NCI-H1694 treated with DMSO at 0.1 percent for 48 hours (cell line): Measurements from ENCODE around the gene LRRC73.
"Not testable (repeated sequence)": the region's sequence is repeated elsewhere in the genome, so short reads cannot be mapped to it uniquely, and the experiment has no call there.

Experiments
- DNase-seq: peaks from one replicate; lab custom pipeline; 2025; lab: John Stamatoyannopoulos, UW

Gene LRRC73

DNA sequence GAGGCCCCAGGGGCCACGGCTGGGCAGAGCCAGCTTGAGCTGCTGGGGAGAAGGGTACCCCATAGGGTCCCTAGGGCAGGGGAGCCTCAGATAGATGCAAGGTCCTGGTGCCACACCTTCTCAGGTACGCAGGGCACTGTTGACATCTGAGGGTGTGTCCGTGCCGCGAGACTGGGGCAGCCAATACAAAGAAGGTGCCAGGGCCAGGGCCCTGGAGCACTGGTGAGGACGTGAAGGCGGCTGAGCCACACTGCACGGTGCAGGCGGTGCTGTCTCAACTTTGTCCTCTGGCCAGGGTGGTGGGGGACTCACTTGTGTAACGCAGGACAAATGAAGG is 649 bp upstream of the LRRC73 start:
- no peak for DNase-seq

DNA sequence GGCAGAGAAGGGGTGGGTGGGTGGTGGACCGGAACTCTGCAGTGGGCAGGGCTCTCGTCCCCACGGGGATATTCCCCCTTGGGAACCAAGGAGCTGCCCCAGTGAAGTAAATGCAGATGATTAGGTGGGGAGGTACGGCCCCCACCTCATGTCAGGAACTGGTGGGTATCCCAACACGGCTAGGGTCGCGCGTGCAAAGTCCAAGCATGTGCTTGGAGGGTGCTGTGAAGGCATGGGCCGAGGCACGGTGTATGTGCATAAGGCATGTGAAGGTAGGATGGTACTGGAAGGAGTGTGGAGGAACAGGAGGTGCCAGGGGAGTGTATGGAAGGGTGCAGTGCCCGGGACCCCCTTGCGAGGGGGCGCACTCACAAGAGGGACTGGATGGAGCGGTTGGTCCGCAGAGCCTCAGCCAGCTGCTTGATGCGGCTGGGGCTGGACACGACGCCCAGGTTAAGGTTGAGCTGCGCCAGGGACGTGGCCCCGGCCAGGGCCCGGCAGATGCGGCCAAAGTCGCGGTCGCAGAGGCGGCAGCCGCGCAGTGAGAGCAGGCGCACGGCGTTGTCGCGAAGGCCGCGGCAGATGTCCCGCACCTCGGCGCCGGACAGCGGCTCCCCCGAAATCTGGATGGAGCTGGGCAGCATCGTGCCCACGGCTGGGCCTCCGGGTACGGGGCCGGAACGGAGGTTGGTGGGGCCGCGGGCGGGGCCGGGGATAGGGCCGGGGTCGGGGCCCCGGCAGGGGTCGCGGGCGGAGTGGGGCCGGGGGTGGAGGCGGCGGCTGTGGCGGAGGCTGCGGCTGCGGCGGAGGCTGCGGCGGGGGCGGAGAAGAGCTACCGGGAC is 783 bp downstream of the LRRC73 start:
- DNase-seq, result no peak

- no peak for DNase-seq
These were observed 1.5 kb downstream of the LRRC73 start for GRCh38 chr6:43508481-43509141.

DNA sequence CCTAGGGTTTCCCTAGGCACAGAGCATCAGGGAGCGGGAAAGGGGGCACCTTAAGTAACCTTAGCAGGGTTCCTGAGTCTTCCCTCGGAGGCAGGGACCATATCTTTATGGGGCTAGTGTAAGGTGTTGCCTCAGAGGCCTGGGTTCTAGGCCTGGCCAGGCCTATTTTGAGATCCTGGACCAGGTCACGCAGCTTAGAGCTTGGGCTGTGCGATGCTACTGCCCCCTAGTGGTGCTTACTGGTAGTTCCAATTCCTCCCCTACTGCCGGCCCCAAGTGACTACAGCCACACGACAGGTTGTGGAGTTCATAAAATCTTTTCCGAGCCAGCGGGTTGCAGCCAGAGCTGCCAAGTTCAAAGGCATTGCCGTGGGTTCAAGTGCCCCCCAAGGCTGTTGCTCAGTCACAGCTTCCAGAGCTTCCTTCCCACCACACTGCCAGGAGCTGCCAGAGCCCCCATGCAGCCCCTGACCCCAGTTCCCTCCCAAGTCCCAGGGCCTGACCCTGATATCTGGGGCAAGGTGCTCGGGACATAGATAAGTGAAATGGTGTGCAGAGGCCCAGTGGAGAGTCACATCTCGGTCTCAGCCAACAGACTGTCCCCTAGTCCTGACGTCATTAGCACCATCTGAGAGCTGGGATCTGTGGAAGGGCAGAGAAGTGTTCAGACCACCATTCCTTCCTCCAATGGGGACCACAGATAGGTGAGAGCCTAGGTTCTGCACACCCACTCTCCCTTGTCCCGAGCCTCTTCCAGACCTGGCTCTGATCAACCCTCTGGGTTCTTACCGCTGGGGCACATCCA is 3.3 kb downstream of the LRRC73 start:
- DNase-seq, result peak; percentile 67

DNA sequence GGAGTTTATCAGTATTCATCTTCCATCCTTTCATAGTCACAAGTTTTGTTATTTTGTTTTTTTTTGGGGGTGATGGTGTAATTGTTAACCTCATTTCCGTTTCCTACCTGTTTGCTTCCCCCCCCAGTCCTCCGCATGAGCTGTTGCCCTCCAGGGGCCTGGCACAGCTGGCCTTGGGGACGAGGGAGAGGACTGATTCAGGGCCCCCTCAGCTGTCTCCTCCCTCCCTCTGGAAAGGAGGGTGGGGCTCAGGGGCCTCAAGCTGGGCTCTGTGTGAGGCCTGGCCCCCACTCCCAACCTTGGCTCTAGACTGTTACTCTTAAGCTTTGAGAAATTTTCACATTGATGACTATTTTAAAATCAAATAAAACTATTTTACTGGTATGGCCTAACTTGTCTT is 4.0 kb downstream of the LRRC73 start:
- no peak for DNase-seq

DNA sequence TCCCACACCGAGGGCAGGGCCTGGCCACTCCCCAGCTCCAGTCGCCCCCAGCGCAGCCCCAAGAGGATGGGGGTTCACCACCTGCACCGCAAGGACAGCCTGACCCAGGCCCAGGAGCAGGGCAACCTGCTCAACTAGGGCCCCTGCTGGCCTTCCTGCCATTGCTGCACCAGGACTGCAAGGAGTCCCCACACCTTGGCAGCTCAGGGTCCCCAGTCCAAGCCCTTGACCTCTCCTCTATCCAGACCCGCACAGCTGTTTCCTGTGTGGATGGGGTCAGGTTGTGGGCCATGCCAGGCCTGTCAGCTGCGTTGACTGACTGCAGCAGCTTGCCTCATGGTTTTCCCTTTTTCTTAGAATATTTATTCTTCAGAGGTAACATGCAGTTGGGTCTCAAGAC is 4.4 kb downstream of the LRRC73 start:
- DNase-seq, result no peak

DNA sequence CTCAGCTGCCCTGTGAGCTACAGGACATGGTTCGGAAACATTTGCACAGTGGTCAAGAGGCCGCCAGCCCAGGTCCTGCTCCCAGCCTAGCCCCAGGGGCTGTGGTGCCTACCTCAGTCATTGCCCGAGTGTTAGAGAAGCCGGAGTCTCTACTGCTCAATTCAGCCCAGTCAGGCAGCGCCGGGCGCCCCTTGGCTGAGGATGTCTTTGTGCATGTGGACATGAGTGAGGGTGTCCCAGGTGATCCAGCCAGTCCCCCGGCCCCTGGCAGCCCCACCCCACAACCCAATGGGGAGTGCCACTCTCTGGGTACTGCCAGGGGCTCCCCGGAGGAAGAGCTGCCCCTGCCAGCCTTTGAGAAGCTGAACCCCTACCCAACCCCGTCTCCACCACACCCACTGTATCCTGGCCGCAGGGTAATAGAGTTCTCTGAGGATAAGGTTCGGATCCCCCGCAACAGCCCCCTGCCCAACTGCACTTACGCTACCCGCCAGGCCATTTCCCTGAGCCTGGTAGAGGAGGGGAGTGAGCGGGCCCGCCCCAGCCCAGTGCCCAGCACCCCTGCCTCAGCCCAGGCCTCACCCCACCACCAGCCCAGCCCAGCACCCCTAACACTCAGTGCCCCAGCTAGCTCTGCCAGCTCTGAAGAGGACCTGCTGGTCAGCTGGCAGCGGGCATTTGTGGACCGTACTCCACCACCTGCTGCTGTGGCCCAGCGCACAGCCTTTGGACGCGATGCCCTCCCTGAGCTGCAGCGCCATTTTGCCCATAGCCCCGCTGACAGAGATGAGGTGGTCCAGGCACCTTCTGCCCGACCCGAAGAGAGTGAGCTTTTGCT is 5.2 kb downstream of the LRRC73 start:
- no peak for DNase-seq

- no peak for DNase-seq
These were observed 6.7 kb downstream of the LRRC73 start for GRCh38 chr6:43503443-43503842.

DNA sequence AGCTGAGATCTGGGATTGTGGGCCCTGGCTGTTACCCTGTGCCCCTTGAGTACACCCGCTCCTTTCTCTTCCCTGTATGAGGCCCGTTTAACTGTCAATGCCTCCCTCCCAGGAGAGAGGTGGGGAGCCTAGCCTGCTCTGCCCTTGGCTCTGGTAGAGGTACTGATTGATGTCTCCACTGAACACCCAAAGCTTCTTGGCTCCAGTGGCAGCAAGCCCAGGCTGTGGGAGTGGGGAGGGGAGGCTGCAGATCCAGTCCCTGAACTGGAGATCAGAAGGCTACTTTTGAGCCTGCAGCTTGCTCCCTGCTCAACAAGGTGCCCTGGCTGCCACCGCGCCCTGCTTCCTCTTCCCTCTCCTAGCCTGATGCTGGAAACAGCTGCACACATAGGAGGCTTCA is 7.5 kb downstream of the LRRC73 start:
- no peak for DNase-seq

DNA sequence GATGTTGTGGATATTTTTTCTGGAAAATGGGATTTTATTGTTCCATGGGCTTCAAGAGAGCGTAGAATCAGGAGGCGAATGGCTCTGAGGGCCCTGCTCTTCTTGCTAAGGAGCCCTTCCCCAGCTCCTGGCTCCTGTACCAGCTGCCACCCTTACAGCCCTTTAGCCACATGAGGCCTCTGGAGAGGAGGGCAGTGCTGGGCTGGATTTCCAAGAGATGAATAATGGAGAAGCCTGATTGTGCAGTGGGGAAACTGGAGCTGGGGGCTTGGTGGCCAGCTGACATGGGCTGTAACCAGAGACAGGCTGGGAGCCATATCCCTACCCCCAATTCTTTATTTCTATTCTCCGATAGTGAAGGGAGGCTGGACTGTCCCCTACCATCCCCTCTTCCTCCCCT is 9.2 kb downstream of the LRRC73 start:
- no peak for DNase-seq

- no peak for DNase-seq
These were observed 10.9 kb downstream of the LRRC73 start for GRCh38 chr6:43499028-43499815.

DNA sequence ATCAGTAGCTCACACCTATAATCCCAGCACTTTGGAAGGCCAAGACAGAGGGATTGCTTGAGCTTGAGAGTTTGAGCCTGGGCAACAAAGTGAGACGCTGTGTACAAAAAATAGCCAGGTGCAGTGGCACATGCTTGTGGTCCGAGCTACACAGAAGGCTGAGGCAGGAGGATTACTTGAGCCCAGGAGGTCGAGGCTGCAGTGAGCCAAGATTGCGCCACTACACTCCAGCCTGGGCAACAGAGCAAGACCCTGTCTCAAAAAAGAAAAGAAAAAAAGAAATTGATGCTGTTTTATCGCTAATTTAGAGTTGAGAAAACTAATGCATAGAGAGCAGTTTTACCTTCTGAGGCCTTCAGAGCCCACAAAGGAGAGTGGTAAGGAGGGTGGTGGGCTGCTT is 11.9 kb downstream of the LRRC73 start:
- not testable (repeated sequence) for DNase-seq

DNA sequence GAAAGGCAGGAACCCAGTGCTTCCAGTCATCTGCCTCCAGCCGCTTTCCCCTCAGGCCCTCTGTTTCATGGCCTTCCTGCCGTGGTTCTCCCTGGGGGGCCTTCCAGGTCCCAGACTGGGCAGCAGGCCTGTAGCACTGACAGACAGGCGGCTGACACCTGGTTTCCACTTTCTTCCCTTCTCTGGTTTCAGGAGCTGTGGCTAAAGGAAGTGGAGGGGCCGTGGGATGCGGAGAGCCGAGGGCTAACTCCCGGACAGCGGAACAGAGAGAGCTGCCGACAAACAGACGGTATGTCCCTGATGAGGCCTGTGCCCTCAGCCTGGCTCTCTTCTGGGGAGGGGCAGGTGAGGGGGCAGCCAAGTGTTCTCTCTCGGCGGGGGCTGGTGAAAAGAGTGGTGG is 12.5 kb downstream of the LRRC73 start:
- DNase-seq, result no peak

DNA sequence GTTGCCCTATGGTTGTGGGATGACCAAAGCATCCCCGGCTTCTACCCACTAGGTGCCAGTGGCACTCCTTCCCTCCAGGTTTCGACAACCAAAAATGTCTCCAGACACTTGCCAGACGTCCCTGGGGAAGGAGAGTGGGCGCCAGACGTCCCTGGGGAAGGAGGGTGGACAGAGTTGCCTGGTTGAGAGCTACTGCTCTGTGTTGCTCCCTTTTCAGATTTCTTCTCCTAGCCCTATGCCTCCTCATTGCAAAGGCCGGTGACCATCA is 13.1 kb downstream of the LRRC73 start:
- no peak for DNase-seq

GRCh38 chr6:43496370-43497128 is 13.6 kb downstream of the LRRC73 start:
- DNase-seq, result peak; percentile 22

DNA sequence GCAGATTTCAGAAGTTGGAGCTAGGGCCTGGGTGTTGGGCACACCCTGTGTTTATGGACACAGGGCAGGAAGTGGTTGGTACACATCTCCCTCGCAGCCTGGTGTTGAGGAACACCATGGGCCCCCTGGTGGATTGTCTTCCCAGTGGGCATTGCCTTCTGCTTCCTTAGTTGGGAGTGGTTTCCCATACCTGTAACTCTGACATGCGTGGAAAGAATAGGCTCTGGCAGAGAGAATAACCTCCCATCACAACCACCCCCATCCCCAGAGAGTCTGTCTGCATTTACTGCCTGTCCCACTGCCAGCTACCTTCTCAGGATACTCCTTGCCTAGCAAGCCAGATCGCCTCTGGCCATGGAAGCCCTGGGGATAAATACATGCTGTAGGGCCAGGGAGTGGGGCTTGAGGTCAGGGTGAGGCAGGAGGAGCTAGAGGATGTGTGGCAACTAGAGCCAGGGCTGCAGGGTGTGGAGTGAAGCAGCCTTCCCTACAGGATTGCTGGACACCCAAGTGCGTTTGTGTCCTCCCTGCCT is 14.7 kb downstream of the LRRC73 start:
- no peak for DNase-seq

DNA sequence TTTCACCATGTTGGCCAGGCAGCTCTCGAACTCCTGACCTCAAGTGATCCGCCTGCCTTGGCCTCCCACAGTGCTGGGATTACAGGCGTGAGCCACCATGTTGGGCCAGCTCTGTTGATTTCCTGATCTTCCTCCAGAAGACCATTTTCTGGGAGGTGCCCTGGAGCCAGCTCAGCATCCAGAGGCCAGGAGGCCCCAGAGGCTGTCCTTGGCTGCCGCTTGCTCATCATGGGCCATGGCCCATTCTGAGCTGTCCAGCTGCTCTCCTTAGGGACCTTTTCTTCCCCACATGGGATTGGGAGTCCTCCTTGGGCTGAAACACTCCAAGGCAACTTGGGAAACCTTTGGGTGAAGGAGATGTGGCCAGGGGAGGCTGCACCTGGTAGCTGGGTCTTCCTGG is 15.4 kb downstream of the LRRC73 start:
- no peak for DNase-seq

- no peak for DNase-seq
These were observed 15.8 kb downstream of the LRRC73 start for GRCh38 chr6:43494321-43494720.

GRCh38 chr6:43493833-43494232 is 16.3 kb downstream of the LRRC73 start:
- DNase-seq, result no peak

DNA sequence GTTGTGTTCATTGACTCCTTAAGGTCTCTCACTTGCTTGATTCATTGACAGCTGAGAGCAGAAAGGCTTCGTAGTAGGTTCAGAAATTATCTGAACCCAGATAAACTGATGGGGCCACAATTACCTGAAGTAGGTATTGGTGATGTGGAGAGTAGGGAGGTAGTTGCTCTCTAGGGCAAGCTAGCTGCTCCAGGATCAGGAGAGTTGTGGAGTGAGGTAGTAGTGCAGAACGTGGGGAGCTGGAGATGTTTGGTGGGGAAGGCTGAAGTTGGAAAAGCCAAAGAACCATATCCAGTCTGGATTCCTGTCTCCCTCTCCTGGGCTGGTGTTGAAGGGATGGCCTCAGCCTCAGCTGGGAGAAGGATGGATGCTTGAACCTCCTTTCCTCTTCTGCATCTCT is 16.9 kb downstream of the LRRC73 start:
- no peak for DNase-seq

DNA sequence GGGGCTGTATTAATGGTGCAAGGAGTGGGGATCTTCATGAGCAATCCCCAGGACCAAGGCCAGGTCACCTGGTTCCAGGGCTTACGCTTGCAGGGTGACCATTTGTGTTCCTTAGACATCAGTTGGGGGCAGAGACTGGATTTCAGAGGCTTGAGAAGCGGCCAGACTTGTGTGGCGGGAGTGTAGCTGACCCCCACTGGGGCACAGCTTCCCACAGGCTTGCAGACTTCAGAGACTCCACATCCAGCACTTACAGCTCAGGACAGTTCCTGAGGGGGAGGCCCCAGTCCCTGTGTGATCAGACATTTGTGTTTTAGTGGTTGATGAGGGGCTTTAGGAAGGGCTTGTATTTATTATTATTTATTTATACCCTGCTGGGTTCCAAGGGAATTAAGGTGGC is 17.5 kb downstream of the LRRC73 start:
- DNase-seq, result no peak
